HEK293 (cell line): ENCODE data around the gene CCDC178.

Source experiments
- CTCF ChIP-seq: fragments of 450-650 bp; formaldehyde crosslinking; IDR thresholded peaks from 2 replicates; pipeline ENCODE4 v1.5.1; 2016; ENCODE audit warnings: missing biosample characterization, missing genetic modification characterization
- OVOL3 ChIP-seq: fragments of 450-650 bp; formaldehyde crosslinking; IDR thresholded peaks from 2 replicates; pipeline ENCODE4 v1.5.1; 2016; ENCODE audit warnings: missing biosample characterization, missing genetic modification characterization
- PRDM10 ChIP-seq: fragments of 450-650 bp; formaldehyde crosslinking; IDR thresholded peaks from 2 replicates; pipeline ENCODE4 v1.5.1; 2016; ENCODE audit warnings: missing biosample characterization, missing genetic modification characterization
- REST ChIP-seq: fragments of 450-650 bp; formaldehyde crosslinking; IDR thresholded peaks from 2 replicates; pipeline ENCODE4 v1.5.1; 2016; ENCODE audit warnings: missing biosample characterization, missing genetic modification characterization
- YY1 ChIP-seq: fragments of 450-650 bp; formaldehyde crosslinking; IDR thresholded peaks from 2 replicates; pipeline ENCODE4 v1.5.1; 2018; ENCODE audit warnings: missing biosample characterization, missing genetic modification characterization
- ZBTB49 ChIP-seq: fragments of 450-650 bp; formaldehyde crosslinking; IDR thresholded peaks from 2 replicates; pipeline ENCODE4 v1.5.1; 2016; ENCODE audit warnings: missing biosample characterization, missing genetic modification characterization, low read depth
- ZFP69B ChIP-seq: fragments of 450-650 bp; formaldehyde crosslinking; IDR thresholded peaks from 2 replicates; pipeline ENCODE4 v1.5.1; 2016; ENCODE audit warnings: missing biosample characterization, missing genetic modification characterization
- ZNF146 ChIP-seq: fragments of 450-650 bp; formaldehyde crosslinking; IDR thresholded peaks from 2 replicates; pipeline ENCODE4 v1.5.1; 2016; ENCODE audit warnings: missing biosample characterization, missing genetic modification characterization
- ZNF24 ChIP-seq: fragments of 450-650 bp; formaldehyde crosslinking; IDR thresholded peaks from 2 replicates; pipeline ENCODE4 v1.5.1; 2016; ENCODE audit warnings: missing biosample characterization, missing genetic modification characterization
- ZNF292 ChIP-seq: fragments of 450-650 bp; formaldehyde crosslinking; IDR thresholded peaks from 2 replicates; pipeline ENCODE4 v1.5.1; 2016; ENCODE audit warnings: low read depth, missing biosample characterization, missing genetic modification characterization, borderline replicate concordance
- ZNF670 ChIP-seq: fragments of 450-650 bp; formaldehyde crosslinking; IDR thresholded peaks from 2 replicates; pipeline ENCODE4 v1.5.1; 2016; ENCODE audit warnings: missing biosample characterization, missing genetic modification characterization, low read depth
- ZNF830 ChIP-seq: fragments of 450-650 bp; IDR thresholded peaks from 2 replicates; pipeline ENCODE4 v1.5.0; 2018; ENCODE audit warnings: missing biosample characterization, missing genetic modification characterization, low read depth, mild to moderate bottlenecking, moderate library complexity

GRCh38 chr18:33466822-33467221 lies 26.3 kb upstream of the CCDC178 start:
- TF ChIP-seq YY1 (tag by site-specific recombination) = no peak
- no peak for TF ChIP-seq ZNF146 (tag by site-specific recombination)
- TF ChIP-seq CTCF (tag by site-specific recombination) = no peak
- TF ChIP-seq ZNF292 (tag by site-specific recombination) = no peak
- TF ChIP-seq ZNF830 = no peak
- TF ChIP-seq OVOL3 (tag by site-specific recombination) = no peak
- no peak for TF ChIP-seq ZFP69B
- TF ChIP-seq ZBTB49 (tag by site-specific recombination) = no peak
- TF ChIP-seq PRDM10 (tag by site-specific recombination) = no peak
- no peak for TF ChIP-seq ZNF670 (tag by site-specific recombination)
- no peak for TF ChIP-seq ZNF24
- TF ChIP-seq REST = no peak
